H1 (cell line): ENCODE data around the gene HOXC11. TPM values are rescaled to one million over a fixed set of nuclear protein-coding genes. Genes with fewer than 3 reads are reported as not detected.

Experiments
- RNF2 ChIP-seq: fragments of 200-900, 300-1000 bp; sonication (generic); IDR thresholded peaks from 2 replicates; pipeline ENCODE4 v1.7.1; 2016; ENCODE audit warnings: borderline replicate concordance, low read depth, mild to moderate bottlenecking, antibody characterized with exemption, low read length; ENCODE audit not compliant: poor library complexity, severe bottlenecking; ENCODE audit errors: missing control alignments
- polyA plus RNA-seq, 7 experiments: library from polyadenylated mRNA; depleted of rRNA in 3 of 7; stranded (reverse) in 5 of 7; unstranded in 2 of 7; fragments of >200 nt in 5 of 7; fragments of 200-250 nt in 2 of 7; gene quantifications; 1 replicate in 5 of 7; 2 replicates in 1 of 7; 4 replicates in 1 of 7; pipeline versions ENCODE4 v1.2.1 to v1.2.3, GENCODE V29; 2011 to 2013; ENCODE audit warnings: missing spikeins in 2 of 7, mixed read lengths in 2 of 7
- total RNA-seq: library from RNA; stranded (reverse); fragmentation: NEBNext Ultra II Directional; extraction: Animal tissue kit (Norgen Biotek cat#: 25700); gene quantifications from 2 replicates; pipeline ENCODE4 v1.2.1, GENCODE V29; 2021

The HOXC11 gene
- total and polyA plus RNA-seq, 2 of the 8 experiments (the other 6 are each of a cell fraction or from before 2014, with no cell fraction given): not detected

DNA sequence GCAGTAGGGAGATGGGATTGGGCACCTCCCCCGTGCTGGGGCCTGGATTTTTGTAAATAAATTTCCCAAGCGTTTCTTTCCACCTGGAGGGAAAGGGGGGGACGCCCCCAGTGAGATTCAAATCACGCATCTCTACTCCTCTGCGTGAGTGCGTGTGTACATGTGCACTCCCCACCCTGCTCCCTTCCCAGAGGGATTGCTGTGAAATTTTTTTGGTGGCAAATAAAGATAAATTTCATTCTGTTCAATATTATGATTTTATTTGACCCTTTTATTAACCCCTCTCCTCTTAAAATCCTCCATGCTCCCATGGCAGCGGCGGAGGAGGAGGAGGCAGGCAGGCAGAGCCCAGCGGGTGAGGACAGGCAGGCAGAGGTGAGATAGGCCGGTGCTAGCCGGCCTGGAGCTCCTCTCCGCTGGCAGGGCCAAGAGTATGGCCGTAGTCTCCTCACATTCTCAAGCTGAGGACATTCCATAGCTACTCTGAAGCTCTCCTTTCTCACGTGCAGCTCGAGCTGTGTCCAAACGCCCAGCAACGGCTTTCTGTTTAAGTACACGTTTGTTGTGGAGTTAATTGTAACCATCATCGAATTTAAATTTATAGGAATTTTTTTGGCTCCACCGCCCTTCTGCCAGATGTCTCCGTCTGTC is 3.4 kb downstream of the HOXC11 start (continued):
- peak; percentile 18 for TF ChIP-seq RNF2
